ENCODE measurements around the gene PLCB1.
"Not testable (repeated sequence)": the region's sequence is repeated elsewhere in the genome, so short reads cannot be mapped to it uniquely, and the experiment has no call there.

Gene PLCB1

DNA sequence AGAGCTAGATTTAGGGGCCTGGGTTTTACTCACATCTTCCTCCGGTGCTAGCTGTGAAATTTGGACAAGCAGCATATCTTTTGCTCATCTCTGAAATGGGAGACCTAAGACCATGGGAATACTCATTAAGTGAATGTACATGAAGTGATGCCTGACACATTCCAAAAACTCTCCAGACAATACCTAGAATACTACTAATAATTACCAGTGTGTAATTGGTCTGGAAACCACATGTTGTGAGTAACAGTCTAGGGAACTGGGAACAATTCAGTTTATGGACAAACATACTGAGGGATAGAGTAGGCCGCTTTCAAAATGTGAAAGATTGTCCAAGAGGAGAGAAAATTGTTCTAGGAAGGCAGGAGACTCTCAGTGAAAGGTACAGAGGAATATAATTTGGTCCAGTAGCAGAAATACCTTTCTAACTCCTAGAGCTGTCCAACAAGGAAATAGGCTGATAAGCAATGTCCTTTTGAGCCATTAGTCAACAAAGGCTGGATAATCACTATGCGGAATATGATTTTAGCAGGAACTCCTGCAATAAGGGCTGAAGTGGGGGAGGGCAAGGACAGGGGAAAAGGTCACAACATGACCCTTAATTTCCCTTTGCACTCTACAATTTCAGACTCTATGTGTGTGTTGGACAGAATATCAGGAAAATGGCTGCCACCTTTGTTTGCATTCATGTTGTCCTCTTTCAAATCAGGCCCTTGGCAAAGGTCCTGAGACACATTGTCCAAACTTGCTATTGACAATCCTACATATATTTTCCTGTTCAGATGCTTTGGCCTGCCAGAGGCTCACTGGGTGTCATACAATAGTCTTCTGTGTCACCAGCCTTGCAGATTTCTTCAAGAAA lies 315.4 kb downstream of the PLCB1 start:
- no peaks in the 10 kb centered on the region for H3K9me3 ChIP-seq (ENCODE audit: low read length)
- no peak overlapping the region for H2AFZ ChIP-seq (ENCODE audit: low read depth, low read length)
- no peaks in the 10 kb centered on the region for H3K27me3 ChIP-seq (ENCODE audit: insufficient read depth, low read length)
- H3K4me3 ChIP-seq (ENCODE audit: low read length): no peak overlapping the region
- H3K4me1 ChIP-seq (ENCODE audit: insufficient read depth, low read length): peaks cover 3% of the 10 kb centered on the region
- H3K36me3 ChIP-seq (ENCODE audit: insufficient read depth, low read length): no peaks in the 10 kb centered on the region

DNA sequence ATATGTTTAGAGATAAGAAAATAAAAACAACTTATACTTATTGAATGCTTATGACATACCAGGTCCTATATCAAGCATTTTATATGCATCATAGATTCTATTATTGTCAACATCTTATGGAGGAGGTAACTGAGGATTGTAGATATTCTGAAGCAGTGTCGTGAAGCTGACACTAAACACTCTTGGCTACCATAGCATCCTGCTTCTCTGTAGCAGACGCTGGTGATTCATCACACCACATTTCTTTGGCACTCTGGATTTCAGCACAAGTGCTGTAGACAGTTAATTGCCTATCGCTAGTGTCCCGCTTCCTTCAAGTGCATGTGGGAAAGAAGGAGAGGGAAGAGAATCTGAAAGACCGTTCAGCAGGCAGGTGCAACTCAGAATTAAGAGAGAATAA lies 317.1 kb downstream of the PLCB1 start:
- H3K4me1 ChIP-seq (ENCODE audit: insufficient read depth, low read length): peaks cover 3% of the 10 kb centered on the region
- no peak overlapping the region for H3K4me3 ChIP-seq (ENCODE audit: low read length)
- H3K27me3 ChIP-seq (ENCODE audit: insufficient read depth, low read length): no peaks in the 10 kb centered on the region
- no peaks in the 10 kb centered on the region for H3K9me3 ChIP-seq (ENCODE audit: low read length)
- no peaks in the 10 kb centered on the region for H3K36me3 ChIP-seq (ENCODE audit: insufficient read depth, low read length)
- no peak overlapping the region for H2AFZ ChIP-seq (ENCODE audit: low read depth, low read length)

DNA sequence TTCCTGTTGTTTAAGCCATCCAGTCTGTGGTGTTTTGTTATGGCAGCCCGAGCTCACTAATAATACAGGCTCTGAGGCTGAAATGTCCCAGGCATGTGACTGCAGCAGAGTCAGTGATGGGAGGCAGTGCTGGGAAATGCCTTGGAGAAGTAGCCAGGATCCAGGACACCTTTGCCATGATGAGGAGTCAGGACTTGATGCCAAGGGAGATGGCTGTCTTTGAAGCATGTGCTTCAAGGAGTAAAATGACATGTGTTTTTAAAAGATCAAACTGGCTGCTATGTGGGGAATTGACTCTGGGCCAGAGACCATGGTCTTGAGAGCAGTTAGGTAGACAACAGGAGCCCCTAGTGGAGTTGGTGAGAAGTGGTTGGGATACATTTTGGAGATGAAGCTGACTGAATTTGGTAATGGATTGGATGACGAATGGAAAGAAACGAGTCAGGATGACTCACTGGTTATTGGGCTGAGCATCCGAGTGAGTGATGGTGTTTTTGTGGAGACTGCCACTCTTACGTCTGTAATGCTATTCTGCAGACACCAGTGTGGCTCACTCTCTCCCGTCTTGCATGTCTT lies 322.2 kb downstream of the PLCB1 start:
- Histone ChIP-seq H3K27me3 (ENCODE audit: insufficient read depth, low read length) (no peaks in the 10 kb centered on the region), H3K4me1 (ENCODE audit: insufficient read depth, low read length) (no peaks in the 10 kb centered on the region)

DNA sequence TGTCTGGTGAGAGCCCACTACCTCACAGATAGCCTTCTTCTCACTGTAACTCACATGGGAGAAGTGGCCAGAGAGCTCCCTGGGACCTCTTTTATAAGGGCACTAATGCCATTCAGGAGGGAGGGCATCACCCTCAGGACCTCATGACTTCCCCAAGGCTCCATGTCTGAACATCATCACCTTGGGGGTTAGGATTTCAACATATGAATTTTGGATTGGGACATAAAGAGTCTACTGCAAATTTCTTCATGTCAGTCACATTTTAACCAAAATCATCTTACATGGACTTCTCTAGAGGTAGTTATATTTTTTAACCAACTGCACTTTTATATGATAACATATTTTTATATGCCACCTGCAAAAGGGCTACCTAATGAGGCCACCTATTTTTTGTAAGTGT lies 324.7 kb downstream of the PLCB1 start:
- Histone ChIP-seq H3K9me3 (ENCODE audit: low read length) (no peaks in the 10 kb centered on the region), H3K4me1 (ENCODE audit: insufficient read depth, low read length) (no peaks in the 10 kb centered on the region), H3K27me3 (ENCODE audit: insufficient read depth, low read length) (no peaks in the 10 kb centered on the region), H2AFZ (ENCODE audit: low read depth, low read length) (no peak overlapping the region), H3K4me3 (ENCODE audit: low read length) (no peak overlapping the region), H3K36me3 (ENCODE audit: insufficient read depth, low read length) (no peaks in the 10 kb centered on the region)

More for the DNA sequence above, 322.2 kb downstream of the PLCB1 start:
- H3K9me3 ChIP-seq (ENCODE audit: low read length): no peaks in the 10 kb centered on the region
- no peak overlapping the region for H3K4me3 ChIP-seq (ENCODE audit: low read length)
- no peak overlapping the region for H2AFZ ChIP-seq (ENCODE audit: low read depth, low read length)
- no peaks in the 10 kb centered on the region for H3K36me3 ChIP-seq (ENCODE audit: insufficient read depth, low read length)

DNA sequence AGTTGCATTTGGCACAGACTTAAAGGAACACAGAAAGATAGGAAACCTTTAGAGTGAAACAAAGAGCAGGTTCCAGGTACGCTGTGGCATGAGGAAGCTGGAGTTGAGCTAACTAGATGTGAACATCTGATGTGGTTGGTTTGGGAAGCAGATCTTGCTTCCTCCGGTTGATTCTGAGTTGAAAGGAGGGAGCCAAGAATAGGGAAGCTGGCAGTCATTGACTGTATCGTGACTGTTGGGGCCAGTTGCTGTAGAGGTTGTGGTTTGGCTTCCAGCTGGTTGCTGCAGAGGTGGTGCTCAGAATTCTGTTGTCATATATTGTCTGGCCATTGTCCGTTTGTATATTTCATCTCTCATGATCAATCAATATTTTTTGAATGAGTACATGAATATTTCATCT lies 325.9 kb downstream of the PLCB1 start:
- Histone ChIP-seq H3K27me3 (ENCODE audit: insufficient read depth, low read length) (no peaks in the 10 kb centered on the region), H3K4me3 (ENCODE audit: low read length) (no peak overlapping the region)

DNA sequence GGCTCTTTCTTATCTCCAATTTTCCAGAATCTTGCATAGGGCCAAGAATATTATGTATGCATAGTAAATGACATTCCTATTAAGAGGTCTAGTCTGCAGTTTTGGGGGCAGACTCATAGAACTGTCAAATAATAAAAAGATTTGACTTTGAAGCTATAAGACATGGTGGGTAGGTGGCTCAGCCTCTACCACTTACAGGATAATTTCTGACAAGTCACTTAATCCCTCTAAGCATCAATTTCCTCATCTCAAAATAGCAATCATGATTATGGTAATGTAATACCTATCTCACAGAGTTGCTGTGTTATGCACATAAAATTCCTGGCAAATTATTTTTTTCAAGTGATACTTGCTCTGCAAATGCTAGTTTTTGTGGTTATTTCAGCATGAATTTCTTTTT lies 329.1 kb downstream of the PLCB1 start:
- no peaks in the 10 kb centered on the region for H3K4me1 ChIP-seq (ENCODE audit: insufficient read depth, low read length)
- H2AFZ ChIP-seq (ENCODE audit: low read depth, low read length): no peak overlapping the region
- H3K36me3 ChIP-seq (ENCODE audit: insufficient read depth, low read length): no peaks in the 10 kb centered on the region
- H3K4me3 ChIP-seq (ENCODE audit: low read length): no peak overlapping the region
- no peaks in the 10 kb centered on the region for H3K27me3 ChIP-seq (ENCODE audit: insufficient read depth, low read length)
- H3K9me3 ChIP-seq (ENCODE audit: low read length): peaks cover 2% of the 10 kb centered on the region

More for the DNA sequence above, 325.9 kb downstream of the PLCB1 start:
- Histone ChIP-seq H3K9me3 (ENCODE audit: low read length) (no peaks in the 10 kb centered on the region), H3K4me1 (ENCODE audit: insufficient read depth, low read length) (no peaks in the 10 kb centered on the region), H3K36me3 (ENCODE audit: insufficient read depth, low read length) (no peaks in the 10 kb centered on the region), H2AFZ (ENCODE audit: low read depth, low read length) (no peak overlapping the region)

DNA sequence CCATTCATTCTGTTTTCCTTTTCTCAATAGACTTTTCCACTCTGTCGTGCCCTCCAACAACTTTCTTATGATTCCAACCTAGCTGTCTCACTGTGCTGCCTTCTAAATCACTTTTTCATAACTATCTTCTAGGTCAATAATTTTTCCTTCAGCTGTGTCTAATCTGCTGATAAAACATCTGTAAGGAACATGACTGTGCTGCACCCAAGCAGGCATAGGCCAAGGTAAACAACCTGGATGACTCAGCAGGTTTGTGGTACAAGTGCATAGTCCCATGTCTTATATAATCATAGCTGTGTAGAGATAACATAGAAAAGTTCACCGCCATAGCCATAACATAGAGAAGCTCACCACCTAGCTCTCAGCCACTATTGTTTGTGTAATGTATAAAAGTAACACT lies 332.3 kb downstream of the PLCB1 start:
- Histone ChIP-seq H3K27me3 (ENCODE audit: insufficient read depth, low read length) (no peaks in the 10 kb centered on the region), H3K9me3 (ENCODE audit: low read length) (peaks cover 2% of the 10 kb centered on the region), H3K4me3 (ENCODE audit: low read length) (no peak overlapping the region), H3K36me3 (ENCODE audit: insufficient read depth, low read length) (no peaks in the 10 kb centered on the region), H2AFZ (ENCODE audit: low read depth, low read length) (no peak overlapping the region), H3K4me1 (ENCODE audit: insufficient read depth, low read length) (no peaks in the 10 kb centered on the region)

DNA sequence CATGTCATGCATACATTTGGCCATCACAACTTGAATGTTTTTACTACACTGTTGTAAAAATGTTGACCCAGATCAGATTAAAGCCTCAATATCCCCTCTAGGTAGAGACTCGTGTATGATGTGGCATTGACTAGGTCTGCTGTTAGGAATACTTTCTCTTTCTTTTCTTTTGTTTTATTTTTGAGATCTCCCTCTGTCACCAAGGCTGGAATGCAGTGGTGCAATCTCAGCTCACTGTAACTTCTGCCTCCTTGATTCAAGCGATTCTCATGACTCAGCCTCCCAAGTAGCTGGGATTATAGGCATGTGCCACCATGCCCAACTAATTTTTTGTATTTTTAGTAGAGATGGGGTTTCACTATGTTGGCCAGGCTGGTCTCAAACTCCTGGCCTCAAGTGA lies 334.7 kb downstream of the PLCB1 start:
- not testable (repeated sequence) for H3K4me1 ChIP-seq (ENCODE audit: insufficient read depth, low read length); H3K9me3 ChIP-seq (ENCODE audit: low read length); H3K4me3 ChIP-seq (ENCODE audit: low read length); H2AFZ ChIP-seq (ENCODE audit: low read depth, low read length); H3K27me3 ChIP-seq (ENCODE audit: insufficient read depth, low read length); H3K36me3 ChIP-seq (ENCODE audit: insufficient read depth, low read length)

DNA sequence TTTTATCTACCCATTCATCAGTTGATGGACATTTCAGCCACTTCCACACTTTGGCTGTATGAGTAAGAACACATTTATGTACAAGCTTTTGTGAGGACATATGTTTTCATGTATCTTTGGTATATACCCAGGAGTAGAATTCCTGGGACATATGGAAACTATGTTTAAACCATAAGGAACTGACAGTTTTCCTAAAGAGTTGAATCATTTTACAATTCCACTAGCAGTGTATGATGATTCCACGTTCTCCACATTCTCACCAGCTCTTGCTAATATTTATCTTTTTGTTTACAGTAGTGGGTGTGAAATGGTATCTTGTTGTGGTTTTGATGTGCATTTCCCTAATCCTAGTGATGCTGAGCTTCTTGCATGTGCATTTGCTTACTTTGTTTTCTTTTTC lies 338.1 kb downstream of the PLCB1 start:
- Histone ChIP-seq H3K4me1 (ENCODE audit: insufficient read depth, low read length) (peaks cover 5% of the 10 kb centered on the region), H3K9me3 (ENCODE audit: low read length) (no peaks in the 10 kb centered on the region), H2AFZ (ENCODE audit: low read depth, low read length) (no peak overlapping the region), H3K36me3 (ENCODE audit: insufficient read depth, low read length) (no peaks in the 10 kb centered on the region), H3K27me3 (ENCODE audit: insufficient read depth, low read length) (no peaks in the 10 kb centered on the region), H3K4me3 (ENCODE audit: low read length) (no peak overlapping the region)

DNA sequence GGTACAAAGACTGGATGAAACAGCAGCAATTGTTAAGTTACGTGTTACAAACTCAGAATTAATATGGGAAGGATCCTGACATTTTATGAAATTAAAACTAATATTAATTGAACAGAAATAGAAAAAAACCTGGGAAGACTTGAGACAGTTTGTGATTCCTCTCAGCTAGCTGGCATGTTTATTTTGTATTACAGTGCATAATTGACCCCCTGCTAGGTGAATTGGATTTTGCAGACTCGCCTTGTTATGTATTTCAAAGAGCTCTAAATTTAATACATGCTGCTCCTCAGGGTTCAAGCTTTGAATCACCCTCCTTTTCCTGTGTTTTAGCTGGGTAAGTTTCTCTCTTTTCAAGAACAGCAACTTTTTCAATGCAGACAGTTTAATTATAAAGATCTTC lies 339.4 kb downstream of the PLCB1 start:
- Histone ChIP-seq H2AFZ (ENCODE audit: low read depth, low read length) (no peak overlapping the region), H3K36me3 (ENCODE audit: insufficient read depth, low read length) (no peaks in the 10 kb centered on the region), H3K9me3 (ENCODE audit: low read length) (no peaks in the 10 kb centered on the region), H3K4me3 (ENCODE audit: low read length) (no peak overlapping the region), H3K27me3 (ENCODE audit: insufficient read depth, low read length) (no peaks in the 10 kb centered on the region), H3K4me1 (ENCODE audit: insufficient read depth, low read length) (peaks cover 5% of the 10 kb centered on the region)

DNA sequence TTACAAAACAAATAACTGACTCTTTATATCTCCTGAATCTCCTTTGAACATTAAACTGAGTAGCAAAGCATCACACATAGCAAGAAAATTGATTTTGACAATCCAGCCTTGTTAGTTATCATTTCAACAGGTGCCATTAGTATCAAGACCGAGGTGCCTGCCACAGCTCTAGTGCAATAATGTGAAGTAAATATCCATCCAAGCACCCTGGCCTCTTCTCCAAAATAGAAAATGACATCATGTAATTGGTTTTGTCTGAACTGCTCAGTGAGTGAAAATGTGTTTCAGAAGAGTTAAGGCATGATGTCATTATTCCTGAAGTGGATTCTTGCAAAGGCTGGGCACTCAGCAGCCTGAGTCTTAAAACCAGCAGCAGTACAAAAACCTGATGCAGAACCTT lies 341.4 kb downstream of the PLCB1 start:
- Histone ChIP-seq H3K27me3 (ENCODE audit: insufficient read depth, low read length) (no peaks in the 10 kb centered on the region), H3K9me3 (ENCODE audit: low read length) (no peaks in the 10 kb centered on the region)

DNA sequence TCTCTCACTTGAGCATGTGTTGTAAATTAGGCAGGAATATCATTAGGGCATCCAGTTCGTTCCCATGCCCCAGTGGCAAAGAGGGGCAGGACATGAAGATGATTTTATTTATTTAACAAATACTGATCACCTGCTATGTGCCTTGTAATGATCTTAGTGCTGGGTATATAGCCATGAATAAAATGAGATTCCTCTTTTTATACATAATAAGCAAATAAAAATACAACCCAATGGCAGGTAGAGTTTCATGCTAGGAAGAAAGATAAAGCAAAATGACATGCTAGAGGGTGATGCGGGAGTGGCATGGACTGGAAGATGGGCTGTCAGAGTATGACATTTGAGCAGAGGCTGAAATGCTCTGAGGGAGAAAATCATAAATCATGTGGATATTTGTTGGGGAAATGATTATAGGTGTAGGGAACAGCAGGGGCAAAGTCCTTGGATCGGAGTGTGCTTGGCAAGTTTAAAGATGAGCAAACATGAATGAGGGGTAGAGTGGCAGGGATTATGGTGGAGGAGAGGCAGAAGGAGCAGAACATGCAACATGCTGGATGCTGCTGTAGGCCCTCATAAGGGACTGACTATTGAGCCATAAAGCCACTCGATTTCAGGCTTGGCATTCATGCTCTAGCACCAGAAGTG lies 342.1 kb downstream of the PLCB1 start:
- H3K9me3 ChIP-seq (ENCODE audit: low read length): no peaks in the 10 kb centered on the region
- H2AFZ ChIP-seq (ENCODE audit: low read depth, low read length): no peak overlapping the region
- peaks cover 5% of the 10 kb centered on the region for H3K4me1 ChIP-seq (ENCODE audit: insufficient read depth, low read length)
- H3K4me3 ChIP-seq (ENCODE audit: low read length): no peak overlapping the region
- no peaks in the 10 kb centered on the region for H3K27me3 ChIP-seq (ENCODE audit: insufficient read depth, low read length)
- H3K36me3 ChIP-seq (ENCODE audit: insufficient read depth, low read length): no peaks in the 10 kb centered on the region

More for the DNA sequence above, 341.4 kb downstream of the PLCB1 start:
- Histone ChIP-seq H2AFZ (ENCODE audit: low read depth, low read length) (no peak overlapping the region), H3K4me1 (ENCODE audit: insufficient read depth, low read length) (peaks cover 5% of the 10 kb centered on the region), H3K36me3 (ENCODE audit: insufficient read depth, low read length) (no peaks in the 10 kb centered on the region), H3K4me3 (ENCODE audit: low read length) (no peak overlapping the region)

DNA sequence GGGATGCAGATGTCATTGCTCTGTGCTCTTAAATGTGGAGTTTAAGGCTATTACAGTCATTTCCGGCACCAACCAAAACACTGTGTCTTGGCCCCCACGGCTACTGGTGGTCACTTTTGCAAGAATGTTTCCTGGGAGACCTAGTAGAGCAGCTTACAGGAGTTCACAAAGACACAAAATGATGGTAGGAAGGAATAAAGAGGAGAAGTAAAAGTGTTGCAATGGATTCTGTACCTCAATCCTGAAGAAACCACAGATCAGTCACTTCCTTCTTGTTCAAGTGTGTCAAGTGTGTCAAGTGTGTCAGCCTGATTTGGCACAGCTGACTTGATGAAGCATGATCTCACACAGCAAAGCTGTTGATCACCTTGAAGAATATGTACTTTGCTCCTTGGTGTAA lies 344.0 kb downstream of the PLCB1 start:
- Histone ChIP-seq H3K27me3 (ENCODE audit: insufficient read depth, low read length) (no peaks in the 10 kb centered on the region), H3K4me3 (ENCODE audit: low read length) (no peak overlapping the region), H3K9me3 (ENCODE audit: low read length) (no peaks in the 10 kb centered on the region), H3K36me3 (ENCODE audit: insufficient read depth, low read length) (no peaks in the 10 kb centered on the region), H3K4me1 (ENCODE audit: insufficient read depth, low read length) (peaks cover 5% of the 10 kb centered on the region), H2AFZ (ENCODE audit: low read depth, low read length) (no peak overlapping the region)

Data from neuron (in vitro differentiated cells).